HG03196 (cell line): Measurements from ENCODE around the gene SLC35E3.

Source experiments
- ATAC-seq: cut with Tn5 transposase; IDR thresholded peaks from one replicate; pipeline ENCODE4 v1.9.1; 2021; ENCODE audit not compliant: unreplicated experiment

The SLC35E3 gene

GRCh38 chr12:68769941-68770340 is 24.0 kb downstream of the SLC35E3 start:
- ATAC-seq: no peak

GRCh38 chr12:68771223-68771925 is 25.4 kb downstream of the SLC35E3 start:
- ATAC-seq: no peak

GRCh38 chr12:68772714-68773113 is 26.7 kb downstream of the SLC35E3 start:
- peak; percentile 63 for ATAC-seq

GRCh38 chr12:68773582-68773981 is 27.6 kb downstream of the SLC35E3 start:
- ATAC-seq: no peak

GRCh38 chr12:68775121-68775630 is 29.2 kb downstream of the SLC35E3 start:
- ATAC-seq: no peak

- no peak for ATAC-seq
Measured at GRCh38 chr12:68776976-68777610, 31.1 kb downstream of the SLC35E3 start.

GRCh38 chr12:68779280-68779679 is 33.3 kb downstream of the SLC35E3 start:
- no peak for ATAC-seq

GRCh38 chr12:68780731-68781130 is 34.8 kb downstream of the SLC35E3 start:
- no peak for ATAC-seq

- no peak for ATAC-seq
Measured at GRCh38 chr12:68781728-68782127, 35.8 kb downstream of the SLC35E3 start.

GRCh38 chr12:68784015-68784414 is 38.0 kb downstream of the SLC35E3 start:
- ATAC-seq: no peak

- no peak for ATAC-seq
Measured at GRCh38 chr12:68785358-68785757, 39.4 kb downstream of the SLC35E3 start.

GRCh38 chr12:68785823-68786222 is 39.8 kb downstream of the SLC35E3 start:
- ATAC-seq: no peak

- ATAC-seq: no peak
Measured at GRCh38 chr12:68786929-68787328, 41.0 kb downstream of the SLC35E3 start.

GRCh38 chr12:68788554-68789143 is 42.7 kb downstream of the SLC35E3 start:
- ATAC-seq: no peak

GRCh38 chr12:68789144-68789878 is 43.3 kb downstream of the SLC35E3 start:
- no peak for ATAC-seq

GRCh38 chr12:68790081-68790951 is 44.3 kb downstream of the SLC35E3 start:
- ATAC-seq: no peak

GRCh38 chr12:68790952-68791234 is 44.9 kb downstream of the SLC35E3 start:
- ATAC-seq: no peak

- no peak for ATAC-seq
Measured at GRCh38 chr12:68791897-68792481, 46.0 kb downstream of the SLC35E3 start.

GRCh38 chr12:68792952-68793351 is 47.0 kb downstream of the SLC35E3 start:
- peak; percentile 78 for ATAC-seq

GRCh38 chr12:68793436-68793835 is 47.5 kb downstream of the SLC35E3 start:
- ATAC-seq: no peak
